Right lobe of liver (tissue), 4 donors: ENCODE measurements around the gene STING1.

ENCODE experiments used
- CTCF ChIP-seq, 4 donors: fragments of 200-600 bp in 3 of 4; fragments of 450-650 bp in 1 of 4; IDR thresholded peaks; one replicate each; pipeline versions ENCODE4 v1.5.1 to v1.8.0; 2016 to 2022; ENCODE audit warnings: antibody characterized with exemption in 4 of 4, mild to moderate bottlenecking in 2 of 4
- POLR2A ChIP-seq: fragments of 450-650 bp; IDR thresholded peaks from one replicate; pipeline ENCODE4 v1.6.1; 2017; ENCODE audit warnings: antibody characterized with exemption, mild to moderate bottlenecking
- donor health status: DM: no; HTN: no; CAD: no.
- donor health status: DM: no; HTN: no; CAD: no.
- donor health status: DM: no; HTN: yes; CAD: no.

GRCh38 chr5:139451176-139451575 lies 31.4 kb downstream of the STING1 start:
- no peak for TF ChIP-seq CTCF (IDR thresholded peaks at IDR 0.05)
- no peak for TF ChIP-seq POLR2A
